GM10266 (cell line): ENCODE results near the gene TUBA8.
A peak's percentile ranks its signal among the peaks of the same experiment; 100 is the strongest.
"Not testable (repeated sequence)": the region's sequence is repeated elsewhere in the genome, so short reads cannot be mapped to it uniquely, and the experiment has no call there.

Experiments
- DNase-seq: peaks from one replicate; pipeline ENCODE4 v3.0.0; 2012; ENCODE audit errors: extremely low spot score
- CTCF ChIP-seq: IDR thresholded peaks from 2 replicates; pipeline ENCODE4 v1.5.1; 2012; ENCODE audit warnings: mild to moderate bottlenecking, low read depth; ENCODE audit not compliant: control insufficient read depth, insufficient read depth; ENCODE audit errors: missing control alignments

TUBA8 gene

GRCh38 chr22:18156878-18157713, 46.5 kb downstream of the TUBA8 start:
- DNase-seq: no peak
- TF ChIP-seq CTCF: peak; percentile 63

GRCh38 chr22:18157714-18158028, 47.1 kb downstream of the TUBA8 start:
- no peak for TF ChIP-seq CTCF
- no peak for DNase-seq

- not testable (repeated sequence) for DNase-seq
These were observed 50.0 kb downstream of the TUBA8 start for GRCh38 chr22:18160641-18161040.

GRCh38 chr22:18163843-18164242, 53.2 kb downstream of the TUBA8 start:
- peak; percentile 72 for DNase-seq
- TF ChIP-seq CTCF: peak; percentile 19

- DNase-seq: not testable (repeated sequence)
These were observed 54.0 kb downstream of the TUBA8 start for GRCh38 chr22:18164584-18164983.

- DNase-seq: not testable (repeated sequence)
These were observed 54.7 kb downstream of the TUBA8 start for GRCh38 chr22:18165356-18165755.

GRCh38 chr22:18170284-18170683, 59.7 kb downstream of the TUBA8 start:
- not testable (repeated sequence) for DNase-seq

GRCh38 chr22:18172203-18172602, 61.6 kb downstream of the TUBA8 start:
- not testable (repeated sequence) for DNase-seq

- not testable (repeated sequence) for DNase-seq
These were observed 62.2 kb downstream of the TUBA8 start for GRCh38 chr22:18172776-18173175.

- not testable (repeated sequence) for DNase-seq
These were observed 62.8 kb downstream of the TUBA8 start for GRCh38 chr22:18173441-18173840.
